ENCODE results near the gene CTNNA3.

Gene CTNNA3

DNA sequence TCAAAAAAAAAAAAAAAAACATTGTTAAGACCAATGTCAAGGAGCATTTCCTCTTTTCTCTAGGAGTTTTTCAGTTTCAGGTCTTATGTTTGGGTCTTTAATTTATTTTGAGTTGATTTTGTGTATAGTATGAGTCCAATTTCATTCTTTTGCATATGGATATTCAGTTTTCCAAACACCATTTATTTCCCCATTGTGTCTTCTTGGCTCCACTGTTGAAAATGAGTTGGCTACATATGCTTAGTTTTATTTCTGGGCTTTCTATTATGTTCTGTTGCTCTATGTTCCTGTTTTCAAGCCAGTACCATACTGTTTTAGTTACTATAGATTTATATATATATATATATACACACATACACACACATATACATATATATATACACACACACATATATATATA lies 1506.7 kb downstream of the CTNNA3 start:
- DNase-seq: no peak

GRCh38 chr10:66187053-66187733 lies 1508.8 kb downstream of the CTNNA3 start:
- no peak for DNase-seq

DNA sequence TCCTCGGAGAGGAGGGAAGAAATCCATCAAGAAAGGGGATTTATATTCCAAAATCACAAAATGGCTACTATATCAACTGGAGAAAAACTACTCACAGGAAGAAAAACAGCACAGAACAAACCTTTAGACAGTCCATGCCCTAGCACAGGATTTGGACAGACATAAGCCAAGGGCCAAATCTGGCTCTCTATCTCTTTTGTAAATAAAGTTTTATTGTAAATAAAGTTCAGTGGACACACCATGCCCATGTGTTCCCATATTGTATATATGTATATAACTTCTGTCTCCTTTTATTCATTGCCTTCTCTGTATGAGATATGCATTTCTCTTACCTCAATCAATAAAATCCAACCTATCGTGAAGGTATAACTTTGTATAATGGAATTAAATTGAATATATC lies 1513.0 kb downstream of the CTNNA3 start:
- DNase-seq: no peak

DNA sequence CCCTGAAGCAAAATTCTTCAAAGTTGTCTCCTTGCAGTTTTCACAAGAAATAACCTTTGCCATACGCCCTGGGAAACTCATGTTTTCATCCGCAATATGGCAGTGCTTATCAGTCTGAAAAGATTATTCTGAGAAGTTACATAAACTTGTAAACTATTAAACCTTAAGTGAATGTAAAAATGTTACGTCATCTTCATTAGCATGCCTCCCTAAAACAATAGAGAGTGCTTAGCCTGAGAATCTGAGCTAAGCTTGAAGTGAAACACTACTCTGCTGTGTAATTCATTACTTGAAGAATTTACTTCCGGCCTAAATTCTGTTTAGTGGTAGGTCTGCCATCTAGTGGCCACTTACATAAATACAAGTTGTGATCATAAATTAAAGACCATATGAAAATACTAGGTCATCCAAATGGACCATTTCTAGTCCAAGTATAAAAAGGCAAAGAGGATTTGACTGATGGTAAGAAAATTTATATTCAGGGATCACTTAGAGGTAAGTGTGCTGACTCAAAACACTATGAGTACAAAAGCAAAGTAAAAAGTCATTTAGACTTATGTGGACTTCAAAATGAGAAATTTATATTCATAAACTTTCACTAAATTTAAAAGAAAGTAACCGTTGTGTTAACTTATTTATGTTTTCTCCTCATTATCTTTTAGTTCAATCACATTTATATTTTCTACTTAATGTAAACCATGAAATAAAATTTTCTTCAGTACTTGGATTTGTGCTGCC lies 1515.2 kb downstream of the CTNNA3 start:
- DNase-seq: peak; percentile 3

GRCh38 chr10:66180021-66180420 lies 1516.0 kb downstream of the CTNNA3 start:
- DNase-seq: no peak

GRCh38 chr10:66176772-66177171 lies 1519.2 kb downstream of the CTNNA3 start:
- DNase-seq: no peak

GRCh38 chr10:66167816-66168215 lies 1528.2 kb downstream of the CTNNA3 start:
- no peak for DNase-seq

GRCh38 chr10:66162560-66163143 lies 1533.3 kb downstream of the CTNNA3 start:
- no peak for DNase-seq

DNA sequence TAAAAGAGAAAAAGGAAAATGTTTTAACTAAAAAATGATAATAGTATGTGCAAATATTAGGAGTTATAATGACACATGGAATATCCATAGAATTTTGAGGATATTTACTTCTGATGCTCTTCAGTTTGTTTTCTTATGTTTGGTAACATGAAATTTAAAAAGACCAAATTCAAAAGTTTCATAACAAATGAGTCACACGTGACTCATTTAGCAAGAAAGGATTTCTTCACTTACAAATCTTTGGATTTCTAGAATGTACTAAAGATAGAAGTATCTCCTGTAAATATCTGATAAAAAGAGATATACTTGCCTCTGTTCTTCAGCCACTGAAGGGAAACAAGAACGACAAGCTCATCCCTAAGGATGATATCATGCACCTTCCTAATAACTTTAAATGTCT lies 1544.6 kb downstream of the CTNNA3 start:
- no peak for DNase-seq

- DNase-seq: no peak
Measured at GRCh38 chr10:66148312-66148711, 1547.7 kb downstream of the CTNNA3 start.

GRCh38 chr10:66144016-66144415 lies 1552.0 kb downstream of the CTNNA3 start:
- DNase-seq: no peak

GRCh38 chr10:66102756-66103155 lies 1593.2 kb downstream of the CTNNA3 start:
- no peak for DNase-seq

GRCh38 chr10:66098595-66099480 lies 1597.2 kb downstream of the CTNNA3 start:
- DNase-seq: no peak

GRCh38 chr10:66095610-66096009 lies 1600.4 kb downstream of the CTNNA3 start:
- DNase-seq: no peak

DNA sequence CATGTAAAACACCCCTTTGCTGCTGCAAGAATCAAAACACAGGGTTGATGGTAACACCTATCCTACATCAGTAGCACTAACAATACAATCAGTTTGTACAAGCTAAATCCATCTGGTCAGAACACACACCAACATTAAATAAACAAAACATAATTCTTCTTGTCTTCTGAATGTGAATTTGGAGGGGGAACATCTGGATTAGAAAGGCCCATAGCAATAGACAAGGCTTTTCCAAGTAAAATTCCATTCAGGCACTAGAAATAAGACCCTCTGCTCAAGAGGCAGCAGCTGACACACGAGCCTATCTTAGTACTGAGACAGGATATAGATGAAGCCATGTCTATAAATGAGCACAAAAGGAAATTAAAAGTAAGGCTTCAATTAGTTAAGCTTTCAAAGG lies 1610.1 kb downstream of the CTNNA3 start:
- DNase-seq: no peak

- DNase-seq: no peak
Measured at GRCh38 chr10:66071907-66072306, 1624.1 kb downstream of the CTNNA3 start.

DNA sequence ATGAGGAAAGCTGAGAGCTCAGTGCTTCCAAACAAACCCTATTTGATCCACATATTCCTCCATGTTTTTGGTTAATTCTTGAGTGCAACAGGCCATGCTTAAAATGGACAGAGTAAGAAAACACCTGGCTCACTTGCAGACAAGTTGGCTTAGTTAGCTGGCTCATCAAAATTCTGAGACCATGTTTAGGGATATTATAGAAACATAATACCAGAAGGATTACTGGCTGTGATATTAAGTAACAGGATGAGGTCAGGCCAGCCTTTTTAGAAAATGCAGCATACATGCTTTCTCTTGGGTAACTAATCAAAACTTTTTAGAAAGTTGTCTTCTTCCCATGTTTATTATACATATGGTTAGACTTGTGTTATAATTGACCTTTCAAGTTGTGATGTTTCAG lies 1637.4 kb downstream of the CTNNA3 start:
- DNase-seq: no peak

DNA sequence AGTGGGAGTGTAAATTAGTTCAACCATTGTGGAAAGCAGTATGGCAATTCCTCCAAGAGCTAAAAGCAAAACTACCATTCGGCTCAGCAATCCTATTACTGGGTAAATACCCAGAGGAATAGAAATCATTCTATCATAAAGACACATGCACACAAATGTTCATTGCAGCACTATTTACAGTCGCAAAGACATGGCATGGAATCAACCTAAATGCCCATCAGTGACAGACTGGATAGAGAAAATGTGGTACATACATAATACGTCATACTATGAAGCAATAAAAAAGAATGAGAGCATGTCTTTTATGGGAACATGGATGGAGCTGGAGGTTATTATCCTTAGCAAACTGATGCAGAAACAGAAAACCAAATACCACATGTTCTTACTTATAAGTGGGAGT lies 1646.7 kb downstream of the CTNNA3 start:
- DNase-seq: no peak

DNA sequence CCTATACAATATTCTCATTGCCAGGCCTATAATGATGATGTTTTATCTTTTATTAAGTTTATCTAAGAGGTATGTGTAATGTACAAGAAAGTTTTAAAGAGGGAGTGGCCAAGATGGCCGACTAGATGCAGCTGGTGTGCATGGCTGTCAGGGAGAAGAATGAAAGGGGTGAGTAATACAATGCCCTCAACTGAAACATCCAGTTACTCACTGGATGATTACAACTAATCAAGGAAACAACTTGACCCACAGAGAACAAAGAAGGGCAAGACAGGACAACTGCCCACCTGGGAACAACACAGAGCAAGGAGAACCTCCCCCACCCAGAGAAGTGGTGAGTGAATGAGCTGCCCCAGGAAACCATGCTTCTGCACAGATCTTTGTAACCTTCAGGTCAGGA lies 1650.1 kb downstream of the CTNNA3 start:
- DNase-seq: no peak

DNA sequence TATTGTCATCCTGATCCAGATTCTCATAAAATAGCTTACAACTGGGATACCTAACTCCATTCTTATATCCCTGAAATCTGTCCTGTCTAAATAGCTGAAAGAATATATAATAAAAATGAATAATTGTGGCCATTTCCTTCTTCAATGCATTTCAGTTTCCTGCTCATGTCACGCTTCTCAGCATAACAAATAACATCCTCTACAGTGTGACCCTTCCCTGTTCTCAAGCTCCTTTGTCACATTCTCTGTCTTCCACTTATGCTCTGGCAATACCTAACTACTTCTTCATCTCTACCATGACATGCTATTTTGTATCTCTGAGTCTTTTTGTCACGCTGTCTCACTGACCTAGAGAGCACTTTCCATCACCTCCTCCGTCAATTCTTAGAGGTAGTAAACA lies 1654.2 kb downstream of the CTNNA3 start:
- no peak for DNase-seq

GRCh38 chr10:66038623-66039022 lies 1657.4 kb downstream of the CTNNA3 start:
- DNase-seq: no peak

DNA sequence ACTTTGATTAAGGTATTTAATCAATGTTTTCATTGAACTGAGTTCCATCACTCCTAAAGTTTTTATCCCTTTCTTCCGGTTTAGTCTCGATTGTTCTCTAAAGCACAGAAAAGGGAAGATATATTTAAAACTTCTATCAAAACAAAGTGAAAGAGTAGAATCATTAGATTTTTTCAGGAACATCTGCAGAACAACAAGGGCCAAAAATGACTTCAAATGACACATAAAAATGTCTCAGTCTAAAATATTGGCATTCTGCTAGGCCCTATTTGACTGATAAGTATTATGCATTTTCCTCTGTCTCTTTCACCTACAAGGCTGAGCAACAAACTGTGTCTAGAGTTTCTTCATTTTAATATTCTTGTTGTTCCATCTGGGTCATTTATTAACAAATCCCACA lies 1669.7 kb downstream of the CTNNA3 start:
- DNase-seq: no peak

DNA sequence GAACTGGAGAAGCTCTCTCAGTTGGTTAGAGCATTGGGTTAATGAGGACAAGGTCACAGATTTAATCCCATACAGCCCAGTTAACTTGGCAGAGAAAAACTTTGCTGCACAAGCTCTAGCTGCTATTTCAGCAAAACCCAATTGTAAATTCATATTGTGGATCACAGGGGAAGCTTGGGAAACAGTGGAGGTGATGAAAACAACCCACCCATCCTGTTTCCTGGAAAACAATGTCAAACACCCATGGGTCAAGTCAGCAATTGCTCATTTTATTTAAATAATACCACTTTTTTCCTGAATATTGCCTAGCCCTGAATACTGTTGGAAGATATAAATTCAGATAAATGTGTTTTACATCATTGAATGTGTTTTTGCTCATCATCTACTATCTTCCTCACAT lies 1670.8 kb downstream of the CTNNA3 start:
- DNase-seq: no peak
